Caco-2 (cell line): ENCODE data around the gene HSF5. TPM values are rescaled to one million over a fixed set of nuclear protein-coding genes. Genes with fewer than 3 reads are reported as not detected.

Experiments used
- BruUV-seq: library from RNA; stranded (reverse); fragments of 400-500 nt; replicated peaks from 2 replicates; lab custom pipeline; 2021; lab: Mats Ljungman, UMichigan
- CTCF ChIA-PET: fragments of 300-600 bp; sonication (Branson Sonifier 250); formaldehyde crosslinking; loops from one replicate; lab custom pipeline; 2022; ENCODE audit warnings: antibody characterized with exemption; lab: Charles Lee
- POLR2A ChIA-PET: fragments of 300-600 bp; sonication (Branson Sonifier 250); formaldehyde crosslinking; loops from one replicate; lab custom pipeline; 2022; ENCODE audit warnings: antibody characterized with exemption; lab: Charles Lee
- DNase-seq, 2 experiments: peaks; one replicate each; pipeline versions ENCODE4 v3.0.0 to v3.0.0-alpha.2; 2020 to 2022
- H3K27me3 ChIP-seq: replicated peaks from 2 replicates; pipeline ENCODE4 v1.6.0; 2011; ENCODE audit warnings: low read length; ENCODE audit not compliant: control insufficient read depth, insufficient read depth
- H3K36me3 ChIP-seq: 2 replicates; pipeline ENCODE4 v1.5.1; 2011; ENCODE audit warnings: low read length; ENCODE audit not compliant: control insufficient read depth, insufficient read depth
- H3K4me1 ChIP-seq: fragments of 250-450 bp; sonication (Bioruptor Pico); 2 replicates; pipeline ENCODE4 v1.5.1; 2020; ENCODE audit warnings: mild to moderate bottlenecking
- H3K4me3 ChIP-seq: 2 replicates; pipeline ENCODE4 v1.5.1; 2011; ENCODE audit warnings: low read depth, mild to moderate bottlenecking, control low read depth, low read length
- H3K9me3 ChIP-seq: fragments of 250-450 bp; sonication (Bioruptor Pico); 2 replicates; pipeline ENCODE4 v1.5.1; 2020; ENCODE audit warnings: mild to moderate bottlenecking, moderate library complexity
- H3K27ac Mint-ChIP-seq: one replicate; pipeline ENCODE4 v1.8.0; 2022; ENCODE audit warnings: mixed read lengths; ENCODE audit not compliant: unreplicated experiment
- H3K27me3 Mint-ChIP-seq: one replicate; pipeline ENCODE4 v1.8.0; 2022; ENCODE audit warnings: mixed read lengths; ENCODE audit not compliant: insufficient read depth, unreplicated experiment
- H3K36me3 Mint-ChIP-seq: one replicate; pipeline ENCODE4 v1.8.0; 2022; ENCODE audit warnings: mild to moderate bottlenecking, mixed read lengths; ENCODE audit not compliant: insufficient read depth, unreplicated experiment
- H3K4me1 Mint-ChIP-seq: one replicate; pipeline ENCODE4 v1.8.0; 2022; ENCODE audit warnings: low read depth, mixed read lengths; ENCODE audit not compliant: unreplicated experiment
- H3K4me3 Mint-ChIP-seq: one replicate; pipeline ENCODE4 v1.8.0; 2022; ENCODE audit warnings: mild to moderate bottlenecking, moderate library complexity, mixed read lengths; ENCODE audit not compliant: unreplicated experiment
- H3K9me3 Mint-ChIP-seq: one replicate; pipeline ENCODE4 v1.8.0; 2022; ENCODE audit warnings: mixed read lengths; ENCODE audit not compliant: unreplicated experiment
- intact Hi-C: fragments of 100-400 bp; cut with micrococcal nuclease; formaldehyde crosslinking; loops from one replicate; pipeline ENCODE4 v1.10.0; 2022; ENCODE audit not compliant: unreplicated experiment
- total RNA-seq: library from RNA; stranded (reverse); gene quantifications from 2 replicates; pipeline ENCODE4 v1.2.3, GENCODE V29; 2022
- TF ChIP-seq, protein P1 (sequence below), 2 experiments: fragments of 200-600 bp in 1 of 2; IDR thresholded peaks; 1 replicate in 1 of 2; 2 replicates in 1 of 2; pipeline versions ENCODE4 v1.5.1 to v1.8.0; 2011 to 2022; ENCODE audit warnings: antibody characterized with exemption in 1 of 2, control low read depth in 1 of 2, inconsistent platforms in 1 of 2, low read depth in 1 of 2, low read length in 1 of 2, mild to moderate bottlenecking in 1 of 2, moderate library complexity in 1 of 2; ENCODE audit not compliant: insufficient read depth in 1 of 2, severe bottlenecking in 1 of 2, unreplicated experiment in 1 of 2

HSF5 gene
- total RNA-seq, 1 experiment from 2014 or later = 0.98 TPM

DNA sequence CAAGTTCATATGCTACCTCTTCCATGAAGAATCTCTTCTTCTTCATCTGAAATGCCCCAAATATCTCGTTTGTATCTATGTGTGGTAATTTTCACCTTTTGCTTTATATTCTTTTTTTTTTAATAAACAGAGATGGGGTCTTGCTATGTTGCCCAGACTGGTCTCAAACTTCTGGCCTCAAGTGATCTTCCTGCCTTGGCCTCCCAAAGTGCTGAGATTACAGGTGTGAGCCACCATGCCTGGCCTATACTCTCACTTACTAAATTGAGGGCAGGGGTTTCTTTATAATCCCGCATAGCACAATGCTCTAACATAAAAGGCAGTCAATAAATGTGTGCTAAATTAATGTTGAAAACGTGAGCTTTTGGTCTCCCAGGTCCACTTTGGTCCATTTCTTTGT is 101.5 kb downstream of the HSF5 start:
- no peak for DNase-seq
- ChIA-PET CTCF (no interaction called here), POLR2A (no interaction called here)
- Histone ChIP-seq H3K27me3 (no peaks in the 10 kb centered on the region), H3K36me3 (peaks cover 2% of the 10 kb centered on the region; the same call in 1 of the 2 replicates), H3K4me3 (no peak overlapping the region), H3K4me1 (peaks cover 96% of the 10 kb centered on the region), H3K9me3 (no peaks in the 10 kb centered on the region)
- intact Hi-C loops = no loop called here
- Mint-ChIP-seq H3K27ac (peak overlapping the region; percentile 48), H3K4me3 (no peak overlapping the region), H3K36me3 (peaks cover 70% of the 10 kb centered on the region), H3K4me1 (peaks cover 73% of the 10 kb centered on the region), H3K27me3 (no peaks in the 10 kb centered on the region), H3K9me3 (no peaks in the 10 kb centered on the region)
- BruUV-seq = no TSS peak
- TF ChIP-seq, protein P1, sequence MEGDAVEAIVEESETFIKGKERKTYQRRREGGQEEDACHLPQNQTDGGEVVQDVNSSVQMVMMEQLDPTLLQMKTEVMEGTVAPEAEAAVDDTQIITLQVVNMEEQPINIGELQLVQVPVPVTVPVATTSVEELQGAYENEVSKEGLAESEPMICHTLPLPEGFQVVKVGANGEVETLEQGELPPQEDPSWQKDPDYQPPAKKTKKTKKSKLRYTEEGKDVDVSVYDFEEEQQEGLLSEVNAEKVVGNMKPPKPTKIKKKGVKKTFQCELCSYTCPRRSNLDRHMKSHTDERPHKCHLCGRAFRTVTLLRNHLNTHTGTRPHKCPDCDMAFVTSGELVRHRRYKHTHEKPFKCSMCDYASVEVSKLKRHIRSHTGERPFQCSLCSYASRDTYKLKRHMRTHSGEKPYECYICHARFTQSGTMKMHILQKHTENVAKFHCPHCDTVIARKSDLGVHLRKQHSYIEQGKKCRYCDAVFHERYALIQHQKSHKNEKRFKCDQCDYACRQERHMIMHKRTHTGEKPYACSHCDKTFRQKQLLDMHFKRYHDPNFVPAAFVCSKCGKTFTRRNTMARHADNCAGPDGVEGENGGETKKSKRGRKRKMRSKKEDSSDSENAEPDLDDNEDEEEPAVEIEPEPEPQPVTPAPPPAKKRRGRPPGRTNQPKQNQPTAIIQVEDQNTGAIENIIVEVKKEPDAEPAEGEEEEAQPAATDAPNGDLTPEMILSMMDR (IDR thresholded peaks at IDR 0.05; ENCODE audit: insufficient read depth in 1 of 2, low read depth in 1 of 2, low read length in 1 of 2, severe bottlenecking in 1 of 2, unreplicated experiment in 1 of 2) = no peak

DNA sequence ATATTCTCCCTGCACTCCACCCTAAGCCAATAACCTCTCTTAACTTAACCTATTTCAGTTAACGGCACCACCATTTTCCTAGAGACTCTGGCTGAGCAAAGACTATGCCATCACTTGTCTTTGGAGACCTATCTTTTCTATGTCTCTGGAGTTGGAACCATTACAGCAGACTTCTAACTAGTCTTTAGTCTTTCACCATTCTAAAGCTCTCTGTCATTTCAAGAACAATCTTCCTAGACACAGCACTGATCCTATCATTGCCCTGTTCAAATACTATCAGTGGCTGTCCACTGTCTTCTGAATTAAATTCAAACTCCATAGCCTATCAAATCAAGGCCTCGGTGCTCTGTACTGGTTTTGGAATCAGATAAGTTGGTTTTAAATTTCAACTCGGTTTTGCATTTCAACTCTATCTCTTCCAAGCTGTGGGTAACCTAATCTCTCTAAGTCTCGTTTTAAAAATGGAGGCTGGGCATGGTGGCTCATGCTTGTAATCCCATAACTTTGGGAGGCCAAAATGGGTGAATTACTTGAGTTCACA is 102.8 kb downstream of the HSF5 start:
- TF ChIP-seq, protein P1 (IDR thresholded peaks at IDR 0.05; ENCODE audit: insufficient read depth in 1 of 2, low read depth in 1 of 2, low read length in 1 of 2, severe bottlenecking in 1 of 2, unreplicated experiment in 1 of 2) = no peak
- H3K36me3 Mint-ChIP-seq = peaks cover 73% of the 10 kb centered on the region
- Histone ChIP-seq H3K9me3 (no peaks in the 10 kb centered on the region), H3K27me3 (no peaks in the 10 kb centered on the region), H3K4me3 (no peak overlapping the region), H3K4me1 (peaks cover 100% of the 10 kb centered on the region), H3K36me3 (peaks cover 2% of the 10 kb centered on the region; the same call in 1 of the 2 replicates)
- no peak for DNase-seq
- POLR2A ChIA-PET = no interaction called here
- no TSS peak for BruUV-seq
- CTCF ChIA-PET = no interaction called here
- H3K9me3 Mint-ChIP-seq = no peaks in the 10 kb centered on the region
- peaks cover 74% of the 10 kb centered on the region for H3K4me1 Mint-ChIP-seq
- H3K27me3 Mint-ChIP-seq = no peaks in the 10 kb centered on the region
- H3K27ac Mint-ChIP-seq = peak overlapping the region; percentile 8
- intact Hi-C loops = no loop called here
- no peak overlapping the region for H3K4me3 Mint-ChIP-seq

DNA sequence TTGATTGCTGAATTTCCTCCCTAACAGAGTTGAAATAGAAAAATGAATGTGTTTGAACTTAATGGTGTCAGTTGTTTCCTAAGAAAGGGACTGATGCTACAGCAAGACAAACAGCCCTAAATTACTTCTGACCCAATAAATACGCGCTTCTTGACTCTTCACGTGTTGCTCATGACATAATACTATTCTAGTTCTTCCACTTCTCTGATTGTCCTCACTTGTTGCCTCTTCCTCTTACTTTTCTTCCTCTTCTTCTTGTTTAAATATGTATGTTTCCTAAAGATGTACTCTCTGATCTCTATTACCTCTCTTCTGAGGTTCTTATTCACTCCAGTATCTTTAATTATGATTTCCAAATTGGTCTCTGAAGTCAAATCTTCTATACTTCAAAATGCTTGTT is 103.3 kb downstream of the HSF5 start:
- intact Hi-C loops = loop anchor here (5.0 kb wide), 1 partner anchor 32 kb away; the partner anchor contains the start of gene RNF43
- ChIA-PET CTCF (no interaction called here), POLR2A (no interaction called here)
- no peaks in the 10 kb centered on the region for H3K27me3 ChIP-seq
- Mint-ChIP-seq H3K4me1 (peaks cover 71% of the 10 kb centered on the region), H3K9me3 (no peaks in the 10 kb centered on the region), H3K27me3 (no peaks in the 10 kb centered on the region), H3K4me3 (no peak overlapping the region), H3K36me3 (peaks cover 73% of the 10 kb centered on the region), H3K27ac (peak overlapping the region; percentile 8)
- DNase-seq = no peak
- BruUV-seq = no TSS peak
- no peaks in the 10 kb centered on the region for H3K9me3 ChIP-seq
- H3K4me1 ChIP-seq = peaks cover 100% of the 10 kb centered on the region
- TF ChIP-seq, protein P1 (IDR thresholded peaks at IDR 0.05; ENCODE audit: insufficient read depth in 1 of 2, low read depth in 1 of 2, low read length in 1 of 2, severe bottlenecking in 1 of 2, unreplicated experiment in 1 of 2) = no peak
- peaks cover 2% of the 10 kb centered on the region; the same call in 1 of the 2 replicates for H3K36me3 ChIP-seq
- no peak overlapping the region for H3K4me3 ChIP-seq
